DND-41 (cell line): ENCODE data around the gene RFX5.

Experiments
- EZH2 ChIP-seq: IDR thresholded peaks from 3 replicates; pipeline ENCODE4 v1.6.1; 2012; ENCODE audit warnings: borderline replicate concordance, low read depth, mild to moderate bottlenecking, moderate library complexity, low read length, inconsistent platforms; ENCODE audit not compliant: severe bottlenecking
- TF ChIP-seq, protein P1 (sequence below): IDR thresholded peaks from 2 replicates; pipeline ENCODE4 v1.5.1; 2012; ENCODE audit warnings: borderline replicate concordance, low read length, moderate library complexity, mild to moderate bottlenecking; ENCODE audit not compliant: poor library complexity, severe bottlenecking; ENCODE audit errors: extremely low read depth

- TF ChIP-seq, protein P1, sequence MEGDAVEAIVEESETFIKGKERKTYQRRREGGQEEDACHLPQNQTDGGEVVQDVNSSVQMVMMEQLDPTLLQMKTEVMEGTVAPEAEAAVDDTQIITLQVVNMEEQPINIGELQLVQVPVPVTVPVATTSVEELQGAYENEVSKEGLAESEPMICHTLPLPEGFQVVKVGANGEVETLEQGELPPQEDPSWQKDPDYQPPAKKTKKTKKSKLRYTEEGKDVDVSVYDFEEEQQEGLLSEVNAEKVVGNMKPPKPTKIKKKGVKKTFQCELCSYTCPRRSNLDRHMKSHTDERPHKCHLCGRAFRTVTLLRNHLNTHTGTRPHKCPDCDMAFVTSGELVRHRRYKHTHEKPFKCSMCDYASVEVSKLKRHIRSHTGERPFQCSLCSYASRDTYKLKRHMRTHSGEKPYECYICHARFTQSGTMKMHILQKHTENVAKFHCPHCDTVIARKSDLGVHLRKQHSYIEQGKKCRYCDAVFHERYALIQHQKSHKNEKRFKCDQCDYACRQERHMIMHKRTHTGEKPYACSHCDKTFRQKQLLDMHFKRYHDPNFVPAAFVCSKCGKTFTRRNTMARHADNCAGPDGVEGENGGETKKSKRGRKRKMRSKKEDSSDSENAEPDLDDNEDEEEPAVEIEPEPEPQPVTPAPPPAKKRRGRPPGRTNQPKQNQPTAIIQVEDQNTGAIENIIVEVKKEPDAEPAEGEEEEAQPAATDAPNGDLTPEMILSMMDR, result no peak
- TF ChIP-seq EZH2, result no peak
These were observed 9.6 kb upstream of the RFX5 start for GRCh38 chr1:151356696-151357095.
